ENCODE measurements around the gene FLT1. TPM values are rescaled to one million over a fixed set of nuclear protein-coding genes. Genes with fewer than 3 reads are reported as not detected.

The FLT1 gene
- total RNA-seq, 4 donors from 2014 or later, result 11.1 to 37.9 (median 21.7) TPM

DNA sequence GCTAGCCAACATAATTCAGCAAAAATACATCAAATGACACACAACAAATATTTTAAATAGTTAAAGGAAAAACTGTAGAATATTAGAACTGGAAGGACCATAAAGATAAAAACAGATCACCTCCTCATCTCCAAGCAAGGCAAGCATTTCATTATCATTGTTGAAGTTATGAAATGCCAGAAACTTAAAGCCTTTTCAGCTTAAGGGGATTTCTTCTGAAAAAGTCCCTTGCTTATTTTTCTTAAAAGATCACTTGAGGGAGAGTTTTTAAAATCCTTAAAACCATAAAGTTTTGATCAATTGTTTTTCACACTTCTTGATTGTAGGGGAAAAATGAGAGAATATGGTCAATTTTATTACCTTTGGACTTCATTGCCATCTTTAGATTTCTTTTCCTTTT is 37.4 kb downstream of the FLT1 start:
- no peak overlapping the region for H3K27ac ChIP-seq
- peaks cover 19% of the 10 kb centered on the region for H3K27me3 ChIP-seq
- ATAC-seq, result no peak

GRCh38 chr13:28455580-28456194 is 39.2 kb downstream of the FLT1 start:
- H3K9me3 ChIP-seq, result no peaks in the 10 kb centered on the region
- ATAC-seq, result no peak
- H3K27ac ChIP-seq, result no peak overlapping the region
- H3K36me3 ChIP-seq, result no peaks in the 10 kb centered on the region
- no peak overlapping the region for H3K4me3 ChIP-seq
- no peaks in the 10 kb centered on the region for H3K4me1 ChIP-seq
- TF ChIP-seq POLR2AphosphoS5 (IDR thresholded peaks at IDR 0.05) (no peak), EP300 (IDR thresholded peaks at IDR 0.05) (no peak), POLR2A (IDR thresholded peaks at IDR 0.05) (no peak)
- TF ChIP-seq, protein P1, sequence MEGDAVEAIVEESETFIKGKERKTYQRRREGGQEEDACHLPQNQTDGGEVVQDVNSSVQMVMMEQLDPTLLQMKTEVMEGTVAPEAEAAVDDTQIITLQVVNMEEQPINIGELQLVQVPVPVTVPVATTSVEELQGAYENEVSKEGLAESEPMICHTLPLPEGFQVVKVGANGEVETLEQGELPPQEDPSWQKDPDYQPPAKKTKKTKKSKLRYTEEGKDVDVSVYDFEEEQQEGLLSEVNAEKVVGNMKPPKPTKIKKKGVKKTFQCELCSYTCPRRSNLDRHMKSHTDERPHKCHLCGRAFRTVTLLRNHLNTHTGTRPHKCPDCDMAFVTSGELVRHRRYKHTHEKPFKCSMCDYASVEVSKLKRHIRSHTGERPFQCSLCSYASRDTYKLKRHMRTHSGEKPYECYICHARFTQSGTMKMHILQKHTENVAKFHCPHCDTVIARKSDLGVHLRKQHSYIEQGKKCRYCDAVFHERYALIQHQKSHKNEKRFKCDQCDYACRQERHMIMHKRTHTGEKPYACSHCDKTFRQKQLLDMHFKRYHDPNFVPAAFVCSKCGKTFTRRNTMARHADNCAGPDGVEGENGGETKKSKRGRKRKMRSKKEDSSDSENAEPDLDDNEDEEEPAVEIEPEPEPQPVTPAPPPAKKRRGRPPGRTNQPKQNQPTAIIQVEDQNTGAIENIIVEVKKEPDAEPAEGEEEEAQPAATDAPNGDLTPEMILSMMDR (IDR thresholded peaks at IDR 0.05), result no peak
- H3K27me3 ChIP-seq, result peaks cover 32% of the 10 kb centered on the region
- WGBS, 2 donors (ENCODE audit: low coverage in 1 of 2), result 61 to 66% methylated on average over 3 of the region's 3 CpGs

More for the DNA sequence above, 37.4 kb downstream of the FLT1 start:
- no peak overlapping the region for H3K4me3 ChIP-seq
- TF ChIP-seq, protein P1 (IDR thresholded peaks at IDR 0.05), result no peak
- no peak for TF ChIP-seq POLR2A (IDR thresholded peaks at IDR 0.05)
- TF ChIP-seq POLR2AphosphoS5 (IDR thresholded peaks at IDR 0.05), result no peak
- no peak for TF ChIP-seq EP300 (IDR thresholded peaks at IDR 0.05)
- H3K4me1 ChIP-seq, result no peaks in the 10 kb centered on the region
- no peaks in the 10 kb centered on the region for H3K9me3 ChIP-seq
- H3K36me3 ChIP-seq, result no peaks in the 10 kb centered on the region

- TF ChIP-seq POLR2A (IDR thresholded peaks at IDR 0.05), result no peak
- H3K4me3 ChIP-seq, result no peak overlapping the region
- peaks cover 26% of the 10 kb centered on the region for H3K27me3 ChIP-seq
- H3K4me1 ChIP-seq, result no peaks in the 10 kb centered on the region
- peaks cover 0 to 8% (median 0%) of the 10 kb centered on the region in 3 donors for H3K9me3 ChIP-seq
- H3K36me3 ChIP-seq, result no peaks in the 10 kb centered on the region
- no peak overlapping the region for H3K27ac ChIP-seq
- no peak for ATAC-seq
Measured at GRCh38 chr13:28452755-28453154, 42.2 kb downstream of the FLT1 start.

DNA sequence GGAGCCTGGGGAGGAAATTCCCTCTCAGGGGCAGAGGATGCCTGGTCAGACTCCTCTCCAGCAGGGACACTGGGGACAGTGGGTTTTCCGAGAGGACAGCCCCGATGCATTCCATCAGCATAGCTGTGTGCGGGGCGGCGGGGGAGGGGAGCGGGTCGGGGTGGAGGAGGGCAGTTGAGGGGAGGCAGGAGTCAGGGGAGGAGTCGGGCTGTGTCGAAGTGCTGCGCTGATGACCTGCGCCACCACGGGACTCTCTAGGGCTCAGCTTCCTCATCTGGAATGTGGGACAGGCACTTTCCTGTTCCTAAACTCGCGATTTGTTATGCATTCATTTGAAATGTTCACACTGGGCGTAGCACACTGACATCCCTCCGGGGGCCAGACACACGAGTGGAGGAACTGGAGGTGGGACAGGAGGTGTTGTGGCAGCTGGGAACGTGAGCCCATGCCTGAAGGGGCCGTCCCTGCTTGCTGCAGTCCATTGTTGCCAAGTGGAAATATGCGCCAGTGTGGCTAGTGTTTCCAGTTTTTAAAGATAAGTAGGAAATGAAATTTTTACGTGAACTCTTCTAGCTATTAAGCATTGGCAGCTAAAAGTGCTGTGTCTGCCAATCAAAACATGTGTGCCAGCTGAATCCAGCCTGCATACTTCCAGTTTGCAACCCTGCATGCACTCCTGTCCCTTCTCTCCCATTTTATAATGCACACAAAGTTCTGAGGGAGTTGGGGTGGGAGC is 43.3 kb downstream of the FLT1 start:
- ATAC-seq, result peak; percentile 48
- Histone ChIP-seq H3K9me3 (peaks cover 0 to 12% (median 0%) of the 10 kb centered on the region in 3 donors), H3K4me3 (no peak overlapping the region), H3K4me1 (no peaks in the 10 kb centered on the region), H3K36me3 (no peaks in the 10 kb centered on the region), H3K27ac (no peak overlapping the region), H3K27me3 (peaks cover 26% of the 10 kb centered on the region)
- 13 to 38% methylated on average over 4 to 6 of the region's 21 CpGs for WGBS, 2 donors (ENCODE audit: low coverage in 1 of 2)
- TF ChIP-seq POLR2AphosphoS5 (IDR thresholded peaks at IDR 0.05) (no peak), EP300 (IDR thresholded peaks at IDR 0.05) (no peak), POLR2A (IDR thresholded peaks at IDR 0.05) (no peak)
- TF ChIP-seq, protein P1 (IDR thresholded peaks at IDR 0.05), result no peak

DNA sequence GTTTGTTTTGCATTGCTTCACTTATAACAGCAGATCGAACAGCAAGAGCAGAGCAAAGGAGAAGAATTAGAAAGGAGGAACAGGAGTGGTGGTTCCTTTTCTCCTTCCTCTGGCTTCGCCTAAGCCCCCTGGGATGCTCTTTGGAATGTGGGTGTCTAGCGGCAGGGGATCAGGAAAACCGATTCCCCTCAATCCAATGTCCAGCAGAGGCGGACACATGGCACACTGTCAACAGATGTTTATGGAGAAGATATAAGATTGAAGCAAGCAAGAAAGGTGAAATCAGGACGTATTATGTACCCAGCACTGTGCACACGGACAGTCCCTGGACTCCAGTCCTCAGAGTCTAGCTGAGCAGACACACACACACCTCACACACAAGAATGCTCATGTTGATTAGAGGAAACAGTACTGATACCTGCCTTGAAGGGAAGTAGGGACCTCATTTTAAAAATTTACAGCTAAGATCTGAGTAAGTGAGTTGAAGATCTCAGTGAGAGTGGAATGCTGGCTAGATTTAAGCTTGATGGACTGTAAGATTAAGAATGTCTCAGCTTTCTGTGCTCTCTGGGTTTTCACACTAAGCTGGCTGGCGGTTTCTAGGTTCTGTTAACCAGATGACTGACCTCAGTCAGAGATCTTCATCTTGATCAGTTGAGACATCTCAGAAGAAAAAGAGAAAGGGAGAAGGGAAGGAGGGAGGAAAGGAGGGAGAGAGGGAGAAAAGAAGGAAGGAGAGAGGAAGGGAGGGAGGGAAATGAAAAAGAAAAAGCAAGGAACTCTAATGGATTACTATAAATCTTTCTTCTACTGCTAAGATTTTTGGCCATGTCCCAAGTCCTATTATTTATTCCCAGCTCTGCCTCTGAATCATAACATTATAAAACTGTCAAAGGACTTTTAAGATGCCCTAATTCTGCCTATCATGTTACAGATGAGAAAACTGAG is 44.8 kb downstream of the FLT1 start:
- TF ChIP-seq POLR2A (IDR thresholded peaks at IDR 0.05) (no peak), POLR2AphosphoS5 (IDR thresholded peaks at IDR 0.05) (no peak), EP300 (IDR thresholded peaks at IDR 0.05) (no peak)
- TF ChIP-seq, protein P1 (IDR thresholded peaks at IDR 0.05), result no peak
- Histone ChIP-seq H3K4me3 (no peak overlapping the region), H3K9me3 (peaks cover 0 to 19% (median 0%) of the 10 kb centered on the region in 3 donors), H3K4me1 (no peaks in the 10 kb centered on the region), H3K36me3 (no peaks in the 10 kb centered on the region), H3K27me3 (peaks cover 22% of the 10 kb centered on the region), H3K27ac (no peak overlapping the region)
- WGBS, 2 donors (ENCODE audit: low coverage in 1 of 2), result 62 to 65% methylated on average over 5 to 6 of the region's 8 CpGs
- ATAC-seq, result no peak
